HG03103 (cell line): Measurements from ENCODE around the gene DAG1.
"Not testable (repeated sequence)": the region's sequence is repeated elsewhere in the genome, so short reads cannot be mapped to it uniquely, and the experiment has no call there.

Experiments used
- ATAC-seq: cut with Tn5 transposase; IDR thresholded peaks from one replicate; pipeline ENCODE4 v1.9.1; 2021; ENCODE audit warnings: low read depth; ENCODE audit not compliant: unreplicated experiment

Gene DAG1

DNA sequence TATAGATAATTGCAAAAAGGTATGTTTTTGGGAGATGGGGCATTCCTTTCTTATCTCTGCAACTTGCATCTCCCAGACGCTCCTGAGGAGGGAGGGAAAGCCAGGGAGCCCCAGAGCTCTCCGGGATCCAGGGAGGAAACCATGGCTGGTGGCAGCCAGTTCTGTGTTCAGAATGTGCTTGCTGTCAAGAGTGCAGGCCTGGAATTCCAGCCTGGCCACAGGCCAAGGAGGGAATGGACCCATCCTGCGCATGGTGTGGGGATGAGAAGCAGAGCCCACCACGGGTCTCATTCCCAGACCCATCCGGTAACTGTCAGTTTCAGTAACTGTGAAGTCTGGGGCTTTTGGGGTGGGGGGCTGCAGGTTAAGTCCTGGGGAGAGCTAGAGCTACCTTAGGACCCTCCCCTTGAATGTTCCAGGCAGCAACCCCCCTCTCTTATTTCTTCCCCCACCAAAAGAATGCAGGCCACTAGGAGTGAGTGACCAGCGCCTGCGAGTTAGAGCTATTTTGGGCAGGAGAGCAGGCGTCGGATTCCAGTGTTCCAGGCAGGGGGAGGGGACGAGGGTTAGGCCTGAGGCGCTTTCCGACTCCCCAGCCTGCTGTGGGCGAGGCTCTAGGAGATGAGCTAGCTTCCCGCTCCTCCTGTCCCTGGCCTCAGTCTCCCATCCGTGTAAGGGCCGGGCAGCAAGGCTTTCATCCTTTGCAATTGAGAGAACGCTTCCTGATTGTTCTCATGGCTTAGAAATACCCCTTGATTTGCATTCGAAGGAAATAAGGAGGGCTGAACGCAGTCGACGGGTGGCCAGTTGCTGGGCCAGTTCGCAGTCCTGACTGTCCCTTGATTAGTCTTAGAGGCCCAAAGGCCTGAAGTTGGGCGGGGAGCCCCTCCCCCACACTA, 781 bp upstream of the DAG1 start:
- no peak for ATAC-seq

DNA sequence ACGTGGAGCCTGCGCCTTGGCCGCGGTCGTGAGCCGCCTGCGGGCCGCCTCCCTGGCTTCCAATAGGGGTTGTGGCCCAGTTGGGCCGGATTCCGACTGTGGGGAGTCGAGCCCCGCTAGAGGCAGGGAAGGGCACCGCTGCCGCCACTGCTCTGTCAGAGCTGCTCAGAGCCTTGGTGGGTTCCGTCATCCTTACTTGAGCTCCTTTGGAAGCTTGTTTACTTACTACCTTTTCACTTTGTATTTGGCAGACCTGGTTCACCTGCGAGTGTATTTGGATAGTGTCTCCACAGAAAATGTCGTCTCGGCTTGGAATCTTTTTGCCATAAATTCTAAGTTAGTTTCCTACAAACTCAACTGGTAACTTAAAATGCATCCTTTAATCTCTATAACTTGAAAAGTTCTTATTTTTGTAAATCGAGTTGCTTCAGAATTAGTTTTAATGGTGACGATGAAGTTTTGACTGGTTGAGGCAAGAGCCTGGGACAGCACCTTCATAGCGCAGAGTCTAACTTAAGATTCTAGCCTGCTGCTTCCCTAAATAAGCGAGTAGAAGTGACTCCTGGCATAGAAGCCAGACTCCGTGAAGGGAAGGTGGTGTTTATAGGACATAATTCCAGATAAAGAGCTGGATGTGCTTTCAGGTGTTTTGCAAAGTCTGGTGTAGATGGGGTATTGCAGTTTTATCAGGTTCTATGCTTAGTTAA, 800 bp downstream of the DAG1 start:
- peak; percentile 20 for ATAC-seq

DNA sequence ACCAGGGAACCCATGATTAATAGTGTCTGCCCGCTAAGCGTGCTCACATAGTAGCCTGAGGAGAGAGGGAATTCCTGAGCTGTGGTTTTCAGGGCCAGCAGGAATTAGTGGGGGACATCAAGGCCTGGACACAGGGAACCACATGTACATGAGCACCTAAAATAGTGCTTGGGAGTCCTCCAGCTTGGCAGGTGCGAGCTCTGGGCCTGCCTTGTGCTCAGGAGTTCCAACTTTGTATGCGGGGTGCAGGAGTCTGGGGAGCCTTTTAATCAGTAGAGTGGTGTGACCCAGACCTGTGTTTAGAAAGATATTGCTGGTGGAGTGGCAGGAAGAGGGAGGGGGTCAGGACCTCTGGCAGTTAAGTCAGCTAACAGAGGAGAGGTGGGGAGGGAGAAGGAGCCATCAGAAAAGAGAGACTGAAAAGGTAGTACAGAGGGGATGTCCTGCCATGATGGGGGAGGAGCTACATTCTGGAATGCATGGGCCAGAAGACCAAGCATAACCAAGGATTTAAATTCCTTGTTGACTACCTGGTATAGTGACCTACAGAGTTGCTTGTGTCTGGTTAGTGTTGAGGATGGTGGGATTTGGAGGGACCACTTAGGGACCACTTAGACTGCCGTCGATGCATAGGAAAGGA, 1.9 kb downstream of the DAG1 start:
- ATAC-seq: no peak

DNA sequence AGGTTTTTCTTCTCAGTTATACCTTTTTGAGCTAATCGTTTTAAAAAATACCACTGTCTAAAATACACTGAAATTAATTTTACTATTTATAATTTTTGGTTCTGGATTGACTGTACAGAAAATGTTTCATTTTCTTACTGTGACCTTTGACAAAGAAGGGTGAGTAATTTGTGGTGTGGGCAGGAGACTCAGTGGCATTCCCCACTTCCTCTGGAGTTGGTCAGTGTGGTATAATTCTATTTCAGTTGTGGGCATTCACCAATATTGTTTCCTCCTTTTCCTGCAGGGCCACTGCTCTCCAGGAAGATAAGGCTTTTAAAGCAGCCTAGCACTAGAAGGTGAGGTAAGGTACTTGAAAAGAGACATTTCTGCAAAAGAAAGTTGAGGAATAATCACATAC, 6.5 kb downstream of the DAG1 start:
- no peak for ATAC-seq

DNA sequence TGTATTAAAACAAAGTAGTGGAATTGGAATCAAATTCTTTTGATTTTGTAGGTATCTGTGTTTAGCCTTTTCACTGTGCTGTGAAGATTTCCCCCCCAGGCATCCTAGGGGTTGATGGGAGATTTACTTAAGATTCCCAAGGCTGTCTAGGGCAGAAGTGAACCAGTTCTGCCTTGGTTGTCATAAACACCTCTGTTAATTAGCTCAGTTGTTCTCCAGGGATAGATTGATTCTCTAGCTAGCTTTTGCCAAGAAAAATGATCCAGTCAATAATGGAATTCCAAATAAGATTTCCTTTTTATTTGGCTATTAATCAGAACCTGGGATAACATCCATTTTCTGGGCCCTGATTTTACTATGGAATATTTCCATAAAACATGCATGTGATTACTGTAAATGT, 12.7 kb downstream of the DAG1 start:
- no peak for ATAC-seq

DNA sequence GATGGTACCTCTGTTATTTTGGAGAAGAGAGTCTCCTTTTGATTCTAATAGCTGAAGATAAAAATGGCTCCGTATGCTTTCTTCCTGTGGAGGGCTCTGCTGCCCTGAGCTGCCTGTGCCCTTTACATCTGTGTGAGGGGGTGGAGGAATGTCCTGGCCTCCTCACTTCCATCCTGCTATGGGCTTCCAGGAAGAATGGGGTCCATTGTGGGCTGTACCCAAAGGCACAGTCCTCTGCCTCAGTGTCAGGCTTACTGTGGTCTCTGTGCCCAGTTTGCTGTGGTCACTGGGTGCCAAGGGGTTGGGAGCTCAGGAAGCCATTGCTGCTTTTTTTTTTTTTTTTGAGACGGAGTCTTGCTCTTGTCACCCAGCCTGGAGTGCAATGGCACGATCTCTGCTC, 14.4 kb downstream of the DAG1 start:
- no peak for ATAC-seq

DNA sequence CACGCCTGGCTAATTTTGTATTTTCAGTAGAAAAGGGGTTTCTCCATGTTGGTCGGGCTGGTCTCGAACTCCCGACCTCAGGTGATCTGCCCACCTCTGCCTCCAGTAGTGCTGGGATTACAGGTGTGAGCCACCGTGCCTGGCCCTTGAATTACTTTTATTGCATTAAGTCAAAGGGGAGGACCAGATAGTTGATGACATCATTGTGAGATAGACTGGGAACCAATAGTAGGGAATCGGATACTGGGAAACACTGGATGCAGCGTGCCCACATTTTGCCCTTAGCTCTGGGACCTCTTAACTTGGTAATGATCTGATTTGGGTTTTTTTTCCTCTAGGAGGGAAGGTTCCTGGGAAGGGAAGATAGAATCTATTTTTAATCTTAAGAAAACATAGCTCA, 19.2 kb downstream of the DAG1 start:
- ATAC-seq: no peak

DNA sequence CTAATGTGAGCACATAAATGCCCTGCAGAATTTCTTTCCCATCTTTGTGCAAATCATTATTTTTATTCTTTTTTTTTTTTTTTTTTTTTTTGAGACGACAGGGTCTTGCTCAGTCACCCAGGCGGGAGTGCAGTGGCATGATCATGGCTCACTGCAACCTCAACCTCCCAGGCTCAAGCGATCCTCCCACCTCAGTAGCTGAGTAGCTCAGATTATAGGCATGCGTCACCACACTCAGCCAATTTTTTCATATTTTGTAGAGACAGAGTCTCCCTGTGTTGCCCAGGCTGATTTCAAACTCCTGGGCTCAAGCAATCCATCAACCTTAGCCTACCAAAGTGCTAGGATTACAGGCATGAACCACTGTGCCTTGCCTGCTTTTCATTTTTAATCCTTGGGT, 22.9 kb downstream of the DAG1 start:
- no peak for ATAC-seq

DNA sequence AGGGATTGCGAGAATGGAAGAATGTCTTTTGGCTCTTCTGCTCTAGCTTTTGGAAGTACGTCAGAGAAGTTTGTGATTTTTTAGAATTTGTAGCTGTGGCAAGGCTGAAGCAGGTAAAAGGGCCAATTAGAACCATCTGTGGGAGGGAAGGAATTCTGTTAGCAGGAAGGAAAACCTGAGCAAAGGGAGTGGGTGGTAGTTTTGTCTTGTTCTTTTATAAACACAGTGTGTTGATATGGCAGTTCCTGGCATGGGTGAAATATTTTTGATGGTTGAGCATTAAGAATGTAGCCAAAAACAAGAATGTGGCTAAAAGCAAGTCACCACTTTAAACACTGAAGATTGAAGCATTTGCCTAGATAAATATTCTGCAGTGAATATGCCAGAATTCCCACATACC, 23.8 kb downstream of the DAG1 start:
- no peak for ATAC-seq

DNA sequence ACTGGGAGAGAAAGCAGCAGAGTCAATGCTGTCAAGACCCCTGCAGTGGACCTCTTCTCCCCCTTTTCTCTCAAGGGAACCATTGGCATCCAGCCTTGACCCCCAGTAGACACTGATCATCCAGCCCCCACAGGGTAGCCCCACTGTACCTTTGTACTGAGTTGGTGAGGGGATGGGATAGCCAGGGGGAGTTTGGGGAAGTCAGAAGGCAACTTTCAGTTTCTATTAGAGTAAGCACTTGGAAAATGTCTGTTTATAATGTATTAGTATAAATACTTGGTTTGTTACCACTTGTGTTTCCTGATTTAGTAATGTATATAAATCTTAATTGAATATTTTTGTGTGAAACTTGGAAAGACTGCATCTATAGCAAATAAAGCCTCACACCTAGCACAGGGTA, 25.0 kb downstream of the DAG1 start:
- no peak for ATAC-seq

DNA sequence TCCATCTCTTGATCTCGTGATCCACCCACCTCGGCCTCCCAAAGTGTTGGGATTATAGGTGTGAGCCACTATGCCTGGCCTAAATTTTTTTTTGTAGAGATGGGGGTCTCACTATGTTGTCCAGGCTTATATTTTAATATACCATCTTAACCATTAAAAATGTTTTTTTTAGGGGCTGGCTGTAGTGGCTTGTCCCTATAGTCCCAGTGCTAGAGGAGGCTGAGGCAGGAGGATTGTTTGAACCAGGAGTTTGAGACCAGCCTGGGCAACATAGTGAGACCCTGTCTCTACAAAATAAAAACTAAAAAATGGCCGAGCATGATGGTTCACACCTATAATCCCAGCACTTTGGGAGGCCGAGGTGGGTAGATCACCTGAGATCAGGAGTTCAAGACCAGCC, 26.8 kb downstream of the DAG1 start:
- ATAC-seq: not testable (repeated sequence)

DNA sequence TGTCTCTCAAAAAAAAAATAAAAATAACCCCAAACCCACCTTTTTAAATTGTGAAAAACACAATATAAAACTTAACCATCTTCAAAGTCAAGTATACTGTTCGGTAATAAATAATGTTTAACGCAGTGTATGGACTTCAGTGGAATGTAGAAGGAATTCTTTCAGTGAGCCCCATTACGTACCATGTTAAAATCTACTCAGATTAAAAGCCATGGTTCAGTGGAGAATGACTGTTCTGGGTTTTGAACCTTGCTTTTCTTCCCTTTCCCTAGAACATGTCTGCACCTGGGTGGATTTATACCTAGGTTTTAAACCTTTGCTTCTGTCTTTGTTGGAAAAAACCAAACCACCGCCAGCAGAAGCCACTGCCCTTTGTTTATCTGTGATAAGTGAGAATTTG, 27.5 kb downstream of the DAG1 start:
- ATAC-seq: no peak

DNA sequence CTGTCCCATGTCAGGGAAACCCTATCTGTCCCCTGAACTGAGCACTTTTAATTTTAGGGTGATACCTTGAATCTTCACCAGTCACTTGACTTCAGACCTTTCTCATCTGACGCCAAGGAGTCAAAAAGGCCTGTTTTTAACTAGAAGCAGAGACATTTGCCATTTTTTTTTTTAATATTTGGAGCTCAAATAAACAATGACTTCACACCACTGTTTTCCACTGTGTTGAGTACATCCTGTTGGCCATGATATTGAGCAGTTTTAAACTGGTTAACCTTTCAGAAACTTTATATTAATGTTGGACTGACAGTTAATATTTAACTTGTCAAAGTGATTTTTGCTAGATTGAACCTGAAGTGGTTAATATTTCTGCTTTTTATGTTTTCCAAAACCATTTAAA, 28.2 kb downstream of the DAG1 start:
- ATAC-seq: no peak

DNA sequence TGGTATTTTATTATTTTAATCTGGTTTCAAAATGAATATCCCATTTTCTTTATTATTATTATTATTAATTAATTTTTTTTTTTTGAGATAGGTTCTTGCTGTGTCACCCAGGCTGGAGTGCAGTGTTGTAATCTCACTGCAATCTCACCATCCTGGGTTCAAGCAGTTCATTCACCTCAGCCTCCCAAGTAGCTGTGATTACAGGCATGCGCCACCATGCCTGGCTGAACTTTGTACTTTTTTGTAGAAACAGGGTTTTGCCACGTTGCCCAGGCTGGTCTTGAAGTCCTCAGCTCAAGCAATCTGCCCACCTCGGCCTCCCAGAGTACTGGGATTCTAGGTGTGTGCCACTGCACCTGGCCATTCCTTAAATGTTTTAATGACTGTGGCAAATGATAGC, 28.6 kb downstream of the DAG1 start:
- ATAC-seq: no peak

DNA sequence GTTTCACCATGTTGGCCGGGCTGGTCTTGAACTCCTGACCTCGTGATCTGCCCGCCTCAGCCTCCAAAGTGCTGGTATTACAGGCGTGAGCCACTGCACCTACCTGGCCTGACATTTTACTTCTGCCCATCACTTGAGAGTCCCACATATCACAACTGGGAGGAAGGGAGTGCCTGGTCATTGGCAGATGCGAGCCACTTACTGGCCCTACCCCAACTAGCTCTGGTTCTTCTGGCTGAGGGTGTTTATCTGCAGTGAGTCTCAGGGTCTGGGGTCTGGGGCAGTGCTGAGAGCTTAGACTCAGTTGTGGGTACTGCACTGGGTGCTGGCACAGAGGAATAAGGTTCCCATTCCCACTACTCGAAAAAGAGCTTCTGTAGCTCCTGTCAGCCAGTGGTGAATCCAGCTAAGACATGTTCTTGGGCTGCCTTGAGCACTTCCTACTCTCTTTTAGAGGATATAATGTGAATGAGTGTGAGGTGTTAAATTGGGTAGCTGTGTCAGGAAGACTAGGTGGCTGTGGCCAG, 30.2 kb downstream of the DAG1 start:
- no peak for ATAC-seq

DNA sequence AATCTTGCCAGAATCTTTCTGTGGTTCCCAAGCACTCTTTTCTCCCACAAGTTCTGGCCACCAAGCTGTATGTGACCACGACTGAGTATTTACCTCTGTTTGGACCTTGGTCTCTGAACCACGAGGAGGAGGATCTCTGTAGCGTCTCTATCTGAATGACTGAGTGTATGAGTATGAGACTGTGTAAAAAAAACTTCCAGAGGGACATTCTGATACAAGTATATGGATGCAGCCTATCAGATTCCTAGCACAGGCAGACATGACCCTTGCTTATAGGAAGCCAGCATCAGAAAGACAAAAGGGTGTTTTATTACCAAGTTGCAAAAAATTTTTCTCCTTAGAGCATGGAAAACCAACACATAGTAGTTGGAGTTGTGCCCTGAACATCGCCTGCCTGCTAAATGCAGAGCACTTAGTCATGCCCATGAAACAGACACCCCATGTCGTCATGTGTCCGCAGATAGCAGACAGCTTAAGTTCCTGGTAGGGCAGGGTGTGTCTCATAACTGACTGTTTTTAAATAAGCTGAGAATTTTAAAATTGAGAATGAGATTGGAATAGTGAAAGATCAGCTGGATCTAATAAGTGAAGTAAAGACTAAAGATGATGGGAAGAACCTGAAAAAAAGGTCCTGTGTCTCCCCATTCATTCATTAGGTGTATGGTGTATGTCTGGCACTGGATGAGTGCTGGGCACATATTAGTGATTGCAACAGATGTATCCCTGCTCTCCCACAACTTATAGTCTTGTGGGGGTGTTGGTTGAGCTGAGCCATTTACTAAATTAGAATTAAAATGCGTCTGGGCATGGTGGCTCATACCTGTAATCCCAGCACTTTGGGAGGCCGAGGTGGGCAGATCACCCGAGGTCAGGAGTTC, 30.9 kb downstream of the DAG1 start:
- ATAC-seq: no peak

DNA sequence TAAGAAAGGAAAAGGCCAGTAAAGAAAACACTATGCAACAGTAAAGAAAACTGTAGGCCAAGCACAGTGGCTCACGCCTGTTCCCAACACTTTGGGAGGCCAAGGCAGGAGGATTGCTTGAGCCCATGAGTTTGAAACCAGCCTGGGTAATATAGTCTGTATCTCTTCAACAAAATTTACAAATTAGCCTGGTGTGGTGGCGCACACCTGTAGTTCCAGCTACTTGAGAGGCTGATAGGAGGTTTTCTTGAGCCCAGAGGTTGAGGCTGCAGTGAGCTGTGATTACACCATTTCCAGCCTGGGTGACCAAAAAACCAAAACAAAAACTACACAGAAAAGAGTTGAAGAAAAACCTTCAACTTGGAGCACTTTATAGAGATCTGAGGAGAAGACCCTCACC, 31.8 kb downstream of the DAG1 start:
- no peak for ATAC-seq

DNA sequence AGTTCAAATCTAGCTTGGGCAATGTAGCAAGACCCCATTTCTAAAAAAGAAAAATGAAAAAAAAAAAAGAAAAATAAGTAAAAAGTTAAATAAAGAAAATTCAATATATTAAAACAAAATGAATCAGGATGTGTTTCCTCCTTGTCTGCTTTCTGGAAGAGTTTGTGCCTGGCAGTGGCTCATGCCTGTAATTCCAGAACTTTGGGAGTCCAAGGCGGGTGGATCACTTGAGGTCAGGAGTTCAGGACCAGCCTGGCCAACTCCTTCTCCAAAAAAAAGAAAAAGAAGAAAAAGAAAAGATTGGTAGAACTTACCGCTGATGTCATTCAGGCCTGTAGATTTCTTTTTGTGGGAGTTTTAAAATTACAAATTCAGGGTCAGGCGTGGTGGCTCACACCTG, 36.8 kb downstream of the DAG1 start:
- no peak for ATAC-seq

DNA sequence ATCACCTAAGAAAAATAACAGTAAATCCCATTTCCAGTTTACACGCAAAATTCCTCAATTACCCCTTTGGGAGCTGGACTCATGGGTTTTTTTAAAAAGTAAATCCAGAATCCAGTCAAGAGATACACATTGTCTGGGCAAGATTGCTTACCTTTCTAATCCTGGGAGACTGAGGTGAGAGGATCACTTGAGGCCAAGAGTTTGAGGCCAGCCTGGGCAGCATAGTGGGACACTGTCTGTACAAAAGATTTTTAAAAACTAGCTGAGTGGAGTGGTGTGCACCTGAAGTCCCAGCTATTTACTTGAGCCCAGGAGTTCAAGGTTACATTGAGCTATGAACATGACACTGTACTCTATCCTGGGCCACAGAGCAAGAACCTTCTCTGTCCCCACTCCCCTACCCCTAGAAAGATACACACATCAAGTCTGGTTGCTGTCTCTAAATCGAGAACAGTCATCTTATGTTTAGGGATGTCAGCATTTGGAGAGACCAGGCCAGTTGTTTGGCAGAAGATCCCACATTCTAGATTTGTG, 39.0 kb downstream of the DAG1 start:
- ATAC-seq: no peak

DNA sequence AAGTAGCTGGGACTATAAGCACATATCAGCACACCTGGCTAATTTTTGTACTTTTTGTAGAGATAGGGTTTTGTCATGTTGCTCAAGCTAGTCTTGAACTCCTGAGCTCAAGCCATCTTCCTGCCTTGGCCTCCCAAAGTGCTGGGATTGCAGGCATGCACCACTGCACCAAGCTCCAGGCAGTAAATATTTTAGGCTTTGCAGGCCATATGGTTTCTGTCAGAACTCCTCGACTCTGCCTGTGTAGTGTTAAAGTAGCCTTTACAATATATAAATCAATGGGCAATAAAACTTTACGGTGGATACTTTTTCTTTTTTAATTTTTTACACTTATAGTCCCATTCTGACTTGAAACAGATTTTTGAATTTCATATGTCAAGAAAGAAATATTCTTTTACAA, 41.6 kb downstream of the DAG1 start:
- no peak for ATAC-seq
